A549 treated with CpdA at 1 μM for 4 hours (cell line): Measurements from ENCODE around the gene PKD1. TPM values are rescaled to one million over a fixed set of nuclear protein-coding genes. Genes with fewer than 3 reads are reported as not detected.

Source experiments
- total RNA-seq: library from RNA; stranded (reverse); fragments of 200-300 nt; extraction: Qiagen RNA extraction; gene quantifications from 5 replicates; pipeline ENCODE4 v1.2.3, GENCODE V29; 2022; ENCODE audit warnings: low read depth

The PKD1 gene
- 40.0 to 54.4 TPM (median 50.1 TPM) in 5 replicates for total RNA-seq

GRCh38 chr16:2135770-2136490 is at the start of gene PKD1:
Gene PKD1, minus strand, starts transcription at chr16:2135898. Its CDS starts 209 bp downstream, at chr16:2135689.

GRCh38 chr16:2155091-2155950 is 19.6 kb upstream of the PKD1 start, which contains the start of gene TRAF7:
Gene TRAF7, plus strand, starts transcription at chr16:2155782. Its CDS starts 8,139 bp downstream, at chr16:2163921.

DNA sequence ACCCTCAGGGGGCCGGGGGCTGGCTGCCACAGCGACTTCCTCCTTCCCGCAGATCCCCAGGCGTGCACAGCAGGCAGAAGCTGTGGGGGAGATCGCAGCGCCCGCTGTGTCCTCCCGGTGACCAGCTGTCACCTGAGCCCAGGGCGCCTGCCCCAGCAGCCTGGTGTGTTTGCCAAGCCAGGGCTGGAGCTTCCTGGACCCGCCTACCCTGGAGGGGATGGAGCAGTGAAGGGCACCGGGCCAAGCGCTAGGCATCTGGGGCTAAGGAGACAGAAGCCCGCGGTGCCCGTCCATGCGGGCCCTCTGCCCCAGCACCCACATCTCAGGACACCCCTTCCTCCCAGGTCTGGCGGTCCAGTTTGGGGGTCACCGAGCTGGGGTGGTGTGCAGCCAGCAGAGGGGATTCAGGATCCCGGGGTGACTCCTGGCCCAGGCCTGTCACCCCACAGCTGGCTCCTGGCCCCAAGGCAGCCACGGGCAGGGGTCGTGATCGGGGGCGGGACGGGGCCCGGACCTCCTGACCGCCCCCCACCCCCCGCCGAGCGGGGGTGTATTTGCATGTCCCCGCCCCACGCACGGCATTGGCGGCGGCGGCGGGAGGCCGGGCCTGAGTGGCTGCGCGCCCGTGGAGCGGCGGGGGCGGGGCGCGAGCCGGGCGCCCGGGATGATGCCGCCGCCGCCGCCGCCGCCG is 12.4 kb upstream of the PKD1 start, which contains the start of gene RAB26:
TSS of gene RAB26 (plus strand) at position 645 of the 691 bp plus-strand sequence. CDS start 159 bp downstream, outside the sequence.

DNA sequence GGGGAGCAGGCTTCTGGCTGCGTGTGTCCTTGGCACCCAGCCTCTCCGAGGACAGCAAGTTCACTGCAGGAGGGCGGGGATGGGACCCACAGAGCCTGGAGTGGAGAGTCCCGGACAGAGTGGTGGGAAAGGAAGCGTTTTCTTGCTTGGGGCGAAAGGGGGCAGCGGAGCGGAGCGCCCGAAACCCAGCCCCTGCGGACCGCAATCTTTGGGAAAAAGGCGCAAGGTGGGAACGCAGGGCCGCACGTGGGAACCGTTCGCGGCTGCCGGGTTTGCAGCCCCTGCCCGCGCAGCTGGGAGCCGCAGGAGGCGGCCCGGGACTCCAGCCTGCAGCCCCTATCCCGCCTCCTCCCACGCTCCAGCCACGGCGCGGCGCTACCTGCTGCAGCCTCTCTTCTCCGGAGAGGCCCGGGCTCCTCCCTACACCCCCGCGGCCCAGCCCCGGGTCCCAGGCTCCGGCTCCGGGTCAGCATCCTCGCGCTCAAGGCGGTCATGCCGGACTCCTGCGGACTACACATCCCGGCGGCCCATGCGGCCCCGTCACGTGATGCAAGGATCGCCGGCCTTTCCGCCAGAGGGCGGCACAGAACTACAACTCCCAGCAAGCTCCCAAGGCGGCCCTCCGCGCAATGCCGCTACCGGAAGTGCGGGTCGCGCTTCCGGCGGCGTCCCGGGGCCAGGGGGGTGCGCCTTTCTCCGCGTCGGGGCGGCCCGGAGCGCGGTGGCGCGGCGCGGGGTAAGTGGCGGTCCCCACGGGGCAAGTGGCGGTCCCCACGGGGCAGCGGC is 88.2 kb downstream of the PKD1 start, which contains the start of the genes NTHL1 and TSC2:
TSS of gene NTHL1 (minus strand) at position 505 of the 786 bp plus-strand sequence. CDS start at position 494, 11 bp downstream.
TSS of gene TSC2 (plus strand) at position 656 of the 786 bp plus-strand sequence. CDS start 631 bp downstream, outside the sequence.

Other genes starting within 250 kb of the PKD1 start
- gene HS3ST6, start 217.5 kb downstream of the PKD1 start, total RNA-seq = 1.9 to 3.7 TPM (median 3.2 TPM) in 5 replicates
- 24.4 to 35.7 TPM (median 31.6 TPM) in 5 replicates for gene MSRB1, start 192.7 kb downstream of the PKD1 start, total RNA-seq
- 0.05 TPM in 1 of 5 replicates, not detected in the others for gene RPL3L, start 181.2 kb downstream of the PKD1 start, total RNA-seq
- 247 to 298 TPM (median 257 TPM) in 5 replicates for gene NDUFB10, start 176.4 kb downstream of the PKD1 start, total RNA-seq
- 3,412 to 5,470 TPM (median 5,215 TPM) in 5 replicates for gene RPS2, start 171.1 kb downstream of the PKD1 start, total RNA-seq
- gene RNF151, start 169.0 kb downstream of the PKD1 start, total RNA-seq = not detected in 5 replicates
- gene TBL3, start 163.8 kb downstream of the PKD1 start, total RNA-seq = 27.7 to 41.2 TPM (median 34.8 TPM) in 5 replicates
- 0.12 to 0.33 TPM (median 0.25 TPM) in 4 of 5 replicates, not detected in the other for gene NOXO1, start 154.4 kb downstream of the PKD1 start, total RNA-seq
- gene GFER, start 151.7 kb downstream of the PKD1 start, total RNA-seq = 22.5 to 42.5 TPM (median 40.1 TPM) in 5 replicates
- gene SYNGR3, start 145.9 kb downstream of the PKD1 start, total RNA-seq = 6.3 to 8.3 TPM (median 6.5 TPM) in 5 replicates
- gene ZNF598, start 126.1 kb downstream of the PKD1 start, total RNA-seq = 45.0 to 61.1 TPM (median 54.0 TPM) in 5 replicates
- 0.79 to 1.5 TPM (median 1.2 TPM) in 4 of 5 replicates, not detected in the other for gene NPW, start 116.1 kb downstream of the PKD1 start, total RNA-seq
- 40.0 to 59.6 TPM (median 58.2 TPM) in 5 replicates for gene NHERF2, start 109.0 kb downstream of the PKD1 start, total RNA-seq
- gene NTHL1, start 88.1 kb downstream of the PKD1 start, total RNA-seq = 32.1 to 53.3 TPM (median 41.7 TPM) in 5 replicates
- 31.5 to 46.9 TPM (median 33.4 TPM) in 5 replicates for gene TSC2, start 87.9 kb downstream of the PKD1 start, total RNA-seq
- gene RAB26, start 12.7 kb upstream of the PKD1 start, total RNA-seq = 1.8 to 4.3 TPM (median 4.1 TPM) in 5 replicates
- gene TRAF7, start 19.9 kb upstream of the PKD1 start, total RNA-seq = 42.3 to 59.0 TPM (median 51.2 TPM) in 5 replicates
- 0.44 to 3.9 TPM (median 0.57 TPM) in 5 replicates for gene CASKIN1, start 60.7 kb upstream of the PKD1 start, total RNA-seq
- 40.2 to 59.3 TPM (median 49.5 TPM) in 5 replicates for gene MLST8, start 69.6 kb upstream of the PKD1 start, total RNA-seq
- 4.4 to 7.2 TPM (median 5.3 TPM) in 5 replicates for gene BRICD5, start 75.0 kb upstream of the PKD1 start, total RNA-seq
- 15.8 to 34.8 TPM (median 32.5 TPM) in 5 replicates for gene PGP, start 78.9 kb upstream of the PKD1 start, total RNA-seq
- gene E4F1, start 87.7 kb upstream of the PKD1 start, total RNA-seq = 18.9 to 27.2 TPM (median 22.9 TPM) in 5 replicates
- gene DNASE1L2, start 100.5 kb upstream of the PKD1 start, total RNA-seq = 1.0 to 1.7 TPM (median 1.3 TPM) in 5 replicates
- gene ECI1, start 115.7 kb upstream of the PKD1 start, total RNA-seq = 47.8 to 89.4 TPM (median 82.1 TPM) in 5 replicates
- 250 to 296 TPM (median 262 TPM) in 5 replicates for gene RNPS1, start 132.2 kb upstream of the PKD1 start, total RNA-seq
- 15.1 to 19.9 TPM (median 16.6 TPM) in 5 replicates for gene ABCA3, start 204.8 kb upstream of the PKD1 start, total RNA-seq